Type B pancreatic cell (in vitro differentiated cells): ENCODE data around the gene TRPM1. TPM values are rescaled to one million over a fixed set of nuclear protein-coding genes. Genes with fewer than 3 reads are reported as not detected.

Source experiments
- DNase-seq: peaks from one replicate; pipeline ENCODE4 v3.0.0; 2021; ENCODE audit warnings: mixed read lengths; ENCODE audit not compliant: unreplicated experiment; ENCODE audit errors: extremely low spot score
- H3K27ac Mint-ChIP-seq: 2 replicates; pipeline ENCODE4 v1.8.0; 2021; ENCODE audit warnings: mild to moderate bottlenecking, mixed read lengths
- H3K27me3 Mint-ChIP-seq: 2 replicates; pipeline ENCODE4 v1.8.0; 2021; ENCODE audit warnings: mixed read lengths
- H3K36me3 Mint-ChIP-seq: 2 replicates; pipeline ENCODE4 v1.8.0; 2021; ENCODE audit warnings: mixed read lengths
- H3K4me1 Mint-ChIP-seq: one replicate; pipeline ENCODE4 v1.8.0; 2021; ENCODE audit warnings: mixed read lengths; ENCODE audit not compliant: unreplicated experiment
- H3K4me3 Mint-ChIP-seq: 2 replicates; pipeline ENCODE4 v1.8.0; 2021; ENCODE audit warnings: mild to moderate bottlenecking, mixed read lengths
- H3K9me3 Mint-ChIP-seq: 2 replicates; pipeline ENCODE4 v1.8.0; 2021; ENCODE audit warnings: mixed read lengths
- CTCF ChIP-seq: fragments of 200-600 bp; sonication (generic); conservative IDR thresholded peaks from 2 replicates; pipeline ENCODE4 v1.5.0; 2021; ENCODE audit warnings: antibody characterized with exemption, mild to moderate bottlenecking
- microRNA-seq: library from miRNA; unstranded; fragments of <30 nt; microRNA quantifications from one replicate; pipeline ENCODE4, GENCODE V29; 2020
- total RNA-seq: library from RNA; stranded (reverse); gene quantifications from 2 replicates; pipeline ENCODE4 v1.2.1, GENCODE V29; 2021; ENCODE audit warnings: low replicate concordance

TRPM1 gene
- total RNA-seq, 1 donor from 2014 or later, result 9.5 TPM

- no peak for DNase-seq
- no peak for TF ChIP-seq CTCF
- Mint-ChIP-seq H3K36me3 (peaks cover 57% of the 10 kb centered on the region), H3K4me1 (no peaks in the 10 kb centered on the region), H3K27me3 (no peaks in the 10 kb centered on the region), H3K27ac (no peak overlapping the region), H3K4me3 (no peak overlapping the region), H3K9me3 (no peaks in the 10 kb centered on the region)
These were observed 145.1 kb downstream of the TRPM1 start for GRCh38 chr15:30956216-30957124.

DNA sequence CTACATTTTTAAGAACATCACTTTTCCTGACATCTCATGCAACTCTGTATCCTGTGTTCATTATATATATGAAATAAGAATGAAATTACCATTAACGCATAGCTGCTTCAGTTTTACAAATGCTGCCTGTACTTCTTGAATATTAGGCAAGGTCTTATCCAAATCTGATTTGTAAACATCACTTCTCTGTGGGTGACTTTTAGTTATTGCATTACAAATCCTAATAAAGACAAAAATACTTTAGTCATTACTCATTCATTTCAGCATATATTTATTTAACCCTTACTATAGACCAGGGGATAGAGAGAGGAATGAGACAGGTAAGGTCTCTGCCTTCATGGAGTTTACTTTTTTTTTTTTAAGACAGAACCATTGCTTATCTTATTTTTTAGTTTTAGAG is 146.9 kb downstream of the TRPM1 start:
- Mint-ChIP-seq H3K4me1 (no peaks in the 10 kb centered on the region), H3K27me3 (no peaks in the 10 kb centered on the region), H3K9me3 (no peaks in the 10 kb centered on the region), H3K4me3 (no peak overlapping the region), H3K36me3 (peaks cover 60% of the 10 kb centered on the region), H3K27ac (no peak overlapping the region)
- TF ChIP-seq CTCF, result no peak
- DNase-seq, result no peak

DNA sequence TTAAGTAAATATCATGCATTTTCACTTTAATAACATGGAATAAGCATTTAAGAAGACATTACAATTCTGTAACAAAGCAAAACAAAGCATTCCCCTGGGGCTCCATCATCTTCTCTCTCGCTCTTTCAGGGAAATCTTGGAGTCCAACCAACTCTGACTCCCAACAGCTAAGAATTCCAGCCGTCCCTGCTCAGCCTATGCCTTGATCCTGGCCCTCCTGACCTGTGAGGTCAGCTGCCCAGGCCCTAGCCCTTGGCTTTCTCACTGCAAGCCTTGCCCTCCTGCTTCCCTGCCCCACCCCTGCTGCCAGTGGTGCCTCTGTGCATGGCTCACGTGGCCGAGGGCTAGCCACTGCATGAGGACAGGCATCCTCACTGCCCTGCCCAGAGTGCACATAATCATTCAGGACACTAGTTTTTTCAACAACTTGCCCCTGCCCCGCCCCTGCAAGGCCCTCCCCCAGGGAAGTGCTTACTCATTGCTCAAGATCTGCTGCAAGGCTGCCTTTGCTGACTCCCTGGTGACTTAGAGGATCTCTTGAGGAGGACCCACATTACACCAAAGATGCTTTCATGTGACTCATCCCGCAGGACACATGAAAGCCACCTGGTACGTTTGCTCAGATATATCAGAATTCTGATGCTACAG is 147.7 kb downstream of the TRPM1 start:
- Mint-ChIP-seq H3K9me3 (no peaks in the 10 kb centered on the region), H3K27ac (peak overlapping the region; percentile 39), H3K4me3 (no peak overlapping the region), H3K4me1 (no peaks in the 10 kb centered on the region), H3K27me3 (no peaks in the 10 kb centered on the region), H3K36me3 (peaks cover 60% of the 10 kb centered on the region)
- TF ChIP-seq CTCF, result no peak
- no peak for DNase-seq

DNA sequence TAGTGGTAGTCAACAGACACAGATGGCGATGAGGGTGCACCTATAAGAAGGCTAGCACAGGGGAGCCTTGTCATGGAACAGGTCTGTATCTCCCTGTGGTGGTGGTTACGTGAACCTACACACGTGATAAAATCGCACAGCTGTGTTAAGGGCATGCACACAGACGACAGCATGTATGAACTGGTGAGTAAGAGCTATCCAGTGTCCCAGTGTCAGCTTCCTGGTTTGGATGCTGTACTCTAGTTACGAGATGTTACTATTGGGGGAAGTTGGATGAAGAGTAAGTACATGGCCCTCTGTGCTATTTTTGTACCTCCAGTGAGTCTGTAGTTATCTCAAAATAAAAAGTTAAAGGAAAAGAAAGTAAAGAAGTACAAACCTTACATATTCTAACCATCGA is 148.3 kb downstream of the TRPM1 start:
- no peak for DNase-seq
- no peak for TF ChIP-seq CTCF
- Mint-ChIP-seq H3K27me3 (no peaks in the 10 kb centered on the region), H3K9me3 (no peaks in the 10 kb centered on the region), H3K36me3 (peaks cover 59% of the 10 kb centered on the region), H3K27ac (no peak overlapping the region), H3K4me1 (no peaks in the 10 kb centered on the region), H3K4me3 (no peak overlapping the region)

Small RNA genes within 50 kb of the gene (microRNA-seq; reads per million reads assigned to microRNA genes)
- not detected for gene MIR211

Other genes starting within 250 kb of the TRPM1 start
- gene FAN1, start 197.8 kb downstream of the TRPM1 start, total RNA-seq, result 22.5 and 29.5 TPM in 2 replicates
- gene MTMR10, start 110.1 kb downstream of the TRPM1 start, total RNA-seq, result 14.7 and 16.7 TPM in 2 replicates
- gene KLF13, start 225.1 kb upstream of the TRPM1 start, total RNA-seq, result 38.6 and 58.2 TPM in 2 replicates